Measurements from ENCODE around the gene PLA2G5.

Gene PLA2G5

DNA sequence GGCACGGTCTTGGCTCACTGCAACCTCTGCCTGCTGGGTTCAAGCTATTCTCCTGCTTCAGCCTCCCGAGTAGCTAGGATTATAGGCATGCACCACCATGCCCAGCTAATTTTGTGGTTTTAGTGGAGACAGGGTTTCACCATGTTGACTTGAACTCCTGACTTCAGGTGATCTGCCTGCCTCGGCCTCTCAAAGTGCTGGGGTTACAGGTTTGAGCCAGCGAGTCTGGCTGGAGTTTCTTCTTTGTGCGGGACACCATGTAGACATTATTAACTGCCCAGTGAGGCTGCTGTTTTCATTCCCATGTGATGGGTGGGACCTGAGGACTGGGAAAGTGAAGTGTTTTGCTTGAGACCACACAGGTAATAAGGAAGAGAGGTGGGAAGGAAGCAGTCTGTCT lies 23.3 kb downstream of the PLA2G5 start:
- H3K9me2 ChIP-seq (replicated peaks; ENCODE audit: control insufficient read depth, low read length): no peaks in the 10 kb centered on the region
- H4K20me1 ChIP-seq (ENCODE audit: control insufficient read depth, insufficient read depth, low read depth, low read length): no peaks in the 10 kb centered on the region
- TF ChIP-seq EZH2phosphoT487 (IDR thresholded peaks at IDR 0.05; ENCODE audit: borderline replicate concordance, low read length) (no peak), CTCF (IDR thresholded peaks at IDR 0.05; ENCODE audit: low read depth, low read length, poor library complexity, severe bottlenecking) (no peak)
- no peaks in the 10 kb centered on the region for H3F3A ChIP-seq (ENCODE audit: control insufficient read depth, insufficient read depth)
- no peaks in the 10 kb centered on the region for H3K79me2 ChIP-seq (ENCODE audit: control insufficient read depth, low read length)
- no peaks in the 10 kb centered on the region for H3K4me1 ChIP-seq (ENCODE audit: control insufficient read depth, low read length)
- no peaks in the 10 kb centered on the region for H3K36me3 ChIP-seq (ENCODE audit: control insufficient read depth, low read length)
- H3K27ac ChIP-seq (ENCODE audit: low read depth, low read length): no peak overlapping the region
- H3K9me3 ChIP-seq (ENCODE audit: control insufficient read depth, insufficient read depth, low read length): no peaks in the 10 kb centered on the region
- no peak overlapping the region for H3K4me2 ChIP-seq (ENCODE audit: low read length)
- H3K4me3 ChIP-seq (ENCODE audit: low read length): no peak overlapping the region
- 0 out of 2 replicates have a peak, but pooled peaks cover 14% of the 10 kb centered on the region for H3K27me3 ChIP-seq (ENCODE audit: control insufficient read depth, low read length)

- H4K20me1 ChIP-seq (ENCODE audit: control insufficient read depth, insufficient read depth, low read depth, low read length): no peaks in the 10 kb centered on the region
- no peaks in the 10 kb centered on the region for H3K79me2 ChIP-seq (ENCODE audit: control insufficient read depth, low read length)
- no peak overlapping the region for H3K4me3 ChIP-seq (ENCODE audit: low read length)
- no peaks in the 10 kb centered on the region for H3K36me3 ChIP-seq (ENCODE audit: control insufficient read depth, low read length)
- H3K4me2 ChIP-seq (ENCODE audit: low read length): no peak overlapping the region
- no peaks in the 10 kb centered on the region for H3F3A ChIP-seq (ENCODE audit: control insufficient read depth, insufficient read depth)
- H3K27me3 ChIP-seq (ENCODE audit: control insufficient read depth, low read length): 0 out of 2 replicates have a peak, but pooled peaks cover 14% of the 10 kb centered on the region
- no peaks in the 10 kb centered on the region for H3K9me2 ChIP-seq (replicated peaks; ENCODE audit: control insufficient read depth, low read length)
- no peak overlapping the region for H3K27ac ChIP-seq (ENCODE audit: low read depth, low read length)
- TF ChIP-seq CTCF (IDR thresholded peaks at IDR 0.05; ENCODE audit: low read depth, low read length, poor library complexity, severe bottlenecking): no peak
- no peak for TF ChIP-seq EZH2phosphoT487 (IDR thresholded peaks at IDR 0.05; ENCODE audit: borderline replicate concordance, low read length)
- no peaks in the 10 kb centered on the region for H3K9me3 ChIP-seq (ENCODE audit: control insufficient read depth, insufficient read depth, low read length)
- no peaks in the 10 kb centered on the region for H3K4me1 ChIP-seq (ENCODE audit: control insufficient read depth, low read length)
Measured at GRCh38 chr1:20093940-20094391, 24.0 kb downstream of the PLA2G5 start.

DNA sequence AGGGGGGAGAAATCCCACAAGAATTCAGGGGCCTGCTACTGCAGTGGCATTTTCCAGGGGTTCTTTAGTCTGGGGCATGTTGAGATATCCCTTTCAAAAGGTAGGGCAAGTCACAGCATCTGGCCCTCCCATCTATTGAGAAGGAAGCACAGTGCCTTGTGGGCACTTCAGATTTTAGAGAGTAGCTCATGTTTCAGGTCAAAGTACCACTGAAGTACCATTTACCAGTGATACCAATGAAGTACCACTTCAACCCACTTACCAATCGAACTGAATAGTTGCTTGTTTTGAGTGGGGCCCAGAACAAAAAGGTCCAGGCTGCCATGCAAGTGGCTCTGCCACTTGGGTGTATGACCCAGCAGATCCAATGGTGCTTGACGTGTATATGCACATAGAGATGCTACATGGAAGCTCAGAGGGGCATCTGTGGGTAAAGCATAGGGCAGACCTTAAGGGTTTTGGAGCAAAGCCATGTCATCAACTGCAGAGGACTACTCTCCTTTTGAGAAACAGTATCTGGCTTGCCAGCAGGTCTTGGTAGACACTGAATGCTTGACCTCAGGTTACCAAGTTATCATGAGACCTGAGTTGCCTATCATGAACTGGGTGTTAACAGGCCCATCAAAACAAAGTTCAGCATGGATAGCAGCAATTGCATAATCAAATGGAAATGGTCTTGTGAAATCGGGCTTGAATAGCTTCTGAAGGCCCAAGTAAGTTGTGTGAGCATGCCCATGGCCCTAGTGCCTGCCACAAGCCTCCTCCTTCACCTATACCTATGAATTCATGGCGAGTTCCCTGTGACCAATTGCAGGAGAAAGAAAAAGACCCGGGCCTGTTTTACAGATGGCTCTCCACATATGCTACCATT lies 25.8 kb downstream of the PLA2G5 start:
- H3K4me2 ChIP-seq (ENCODE audit: low read length): no peak overlapping the region
- no peak overlapping the region for H3K4me3 ChIP-seq (ENCODE audit: low read length)
- H4K20me1 ChIP-seq (ENCODE audit: control insufficient read depth, insufficient read depth, low read depth, low read length): no peaks in the 10 kb centered on the region
- no peaks in the 10 kb centered on the region for H3K79me2 ChIP-seq (ENCODE audit: control insufficient read depth, low read length)
- H3K27ac ChIP-seq (ENCODE audit: low read depth, low read length): no peak overlapping the region
- no peaks in the 10 kb centered on the region for H3K4me1 ChIP-seq (ENCODE audit: control insufficient read depth, low read length)
- TF ChIP-seq EZH2phosphoT487 (IDR thresholded peaks at IDR 0.05; ENCODE audit: borderline replicate concordance, low read length) (no peak), CTCF (IDR thresholded peaks at IDR 0.05; ENCODE audit: low read depth, low read length, poor library complexity, severe bottlenecking) (no peak)
- no peaks in the 10 kb centered on the region for H3K9me2 ChIP-seq (replicated peaks; ENCODE audit: control insufficient read depth, low read length)
- H3F3A ChIP-seq (ENCODE audit: control insufficient read depth, insufficient read depth): no peaks in the 10 kb centered on the region
- H3K9me3 ChIP-seq (ENCODE audit: control insufficient read depth, insufficient read depth, low read length): no peaks in the 10 kb centered on the region
- 0 out of 2 replicates have a peak, but pooled peaks cover 14% of the 10 kb centered on the region for H3K27me3 ChIP-seq (ENCODE audit: control insufficient read depth, low read length)
- H3K36me3 ChIP-seq (ENCODE audit: control insufficient read depth, low read length): no peaks in the 10 kb centered on the region
